GM12801 (cell line): Measurements from ENCODE around the gene GALNTL6.

Experiments
- CTCF ChIP-seq: IDR thresholded peaks from one replicate; pipeline ENCODE4 v1.5.1; 2011; ENCODE audit warnings: control low read depth; ENCODE audit not compliant: insufficient read length; ENCODE audit errors: extremely low read depth

Gene GALNTL6

GRCh38 chr4:172826346-172826745 is 1013.1 kb downstream of the GALNTL6 start:
- TF ChIP-seq CTCF = no peak

- TF ChIP-seq CTCF = no peak
Measured at GRCh38 chr4:172826861-172827260, 1013.7 kb downstream of the GALNTL6 start.

GRCh38 chr4:172830295-172830764 is 1017.1 kb downstream of the GALNTL6 start:
- TF ChIP-seq CTCF = no peak

GRCh38 chr4:172836661-172837060 is 1023.5 kb downstream of the GALNTL6 start:
- TF ChIP-seq CTCF = no peak

- no peak for TF ChIP-seq CTCF
Measured at GRCh38 chr4:172838111-172838510, 1024.9 kb downstream of the GALNTL6 start.

GRCh38 chr4:172838943-172839342 is 1025.7 kb downstream of the GALNTL6 start:
- TF ChIP-seq CTCF = no peak

GRCh38 chr4:172842779-172843178 is 1029.6 kb downstream of the GALNTL6 start:
- no peak for TF ChIP-seq CTCF

GRCh38 chr4:172843192-172843591 is 1030.0 kb downstream of the GALNTL6 start:
- no peak for TF ChIP-seq CTCF
